OCI-LY7 (cell line): ENCODE data around the gene IL12RB2. TPM values are rescaled to one million over a fixed set of nuclear protein-coding genes. Genes with fewer than 3 reads are reported as not detected.

Source experiments
- BruUV-seq: library from RNA; stranded (reverse); fragments of 400-500 nt; replicated peaks from 2 replicates; lab custom pipeline; 2021; lab: Mats Ljungman, UMichigan
- CTCF ChIA-PET: fragments of 300-600 bp; sonication (Branson Sonifier 250); formaldehyde crosslinking; loops from one replicate; lab custom pipeline; 2022; ENCODE audit warnings: antibody characterized with exemption; ENCODE audit not compliant: unreplicated experiment; lab: Charles Lee
- POLR2A ChIA-PET: fragments of 300-600 bp; sonication (Branson Sonifier 250); formaldehyde crosslinking; loops from one replicate; lab custom pipeline; 2022; ENCODE audit warnings: antibody characterized with exemption; lab: Charles Lee
- DNase-seq: peaks from one replicate; pipeline ENCODE4 v3.0.0-alpha.2; 2015; ENCODE audit warnings: low spot score
- H2AFZ ChIP-seq: fragments of 200-600 bp; sonication (generic), shearing (Covaris generic); 2 replicates; pipeline ENCODE4 v1.6.1; 2014; ENCODE audit warnings: mild to moderate bottlenecking, antibody characterized with exemption, low read length, moderate library complexity
- H3K27ac ChIP-seq: fragments of 200-600 bp; sonication (generic); 2 replicates; pipeline ENCODE4 v1.5.1; 2014; ENCODE audit warnings: mixed run types, low read depth, mild to moderate bottlenecking, moderate library complexity, low read length, inconsistent platforms; ENCODE audit not compliant: poor library complexity, severe bottlenecking
- H3K36me3 ChIP-seq: fragments of 200-600 bp; sonication (generic); 2 replicates; pipeline ENCODE4 v1.6.1; 2014; ENCODE audit warnings: mild to moderate bottlenecking, antibody characterized with exemption, low read length, moderate library complexity, mixed read lengths; ENCODE audit not compliant: insufficient read depth
- H3K4me1 ChIP-seq: fragments of 200-600 bp; sonication (generic); 2 replicates; pipeline ENCODE4 v1.5.1; 2014; ENCODE audit warnings: mild to moderate bottlenecking, low read length; ENCODE audit not compliant: insufficient read depth, poor library complexity, severe bottlenecking
- H3K4me2 ChIP-seq: fragments of 200-600 bp; sonication (generic); 2 replicates; pipeline ENCODE4 v1.6.1; 2014; ENCODE audit warnings: mild to moderate bottlenecking, low read length
- H3K4me3 ChIP-seq: fragments of 200-600 bp; sonication (generic); 2 replicates; pipeline ENCODE4 v1.5.1; 2014; ENCODE audit warnings: mild to moderate bottlenecking, low read depth, low read length; ENCODE audit not compliant: poor library complexity, severe bottlenecking
- H3K79me2 ChIP-seq: fragments of 200-600 bp; sonication (generic); 2 replicates; pipeline ENCODE4 v1.6.1; 2016; ENCODE audit warnings: low read depth, mild to moderate bottlenecking, low read length, moderate library complexity, mixed read lengths; ENCODE audit not compliant: insufficient read depth
- H3K9me2 ChIP-seq: fragments of 200-600 bp; sonication (generic); 2 replicates; pipeline ENCODE4 v1.6.1; 2016; ENCODE audit warnings: mild to moderate bottlenecking, low read length, mixed read lengths; ENCODE audit not compliant: insufficient read depth
- H3K9me3 ChIP-seq: fragments of 200-600 bp; sonication (generic); 2 replicates; pipeline ENCODE4 v1.6.1; 2014; ENCODE audit warnings: mild to moderate bottlenecking, mixed run types, low read length, mixed read lengths
- H4K20me1 ChIP-seq: fragments of 200-600 bp; sonication (generic); 2 replicates; pipeline ENCODE4 v1.6.1; 2014; ENCODE audit warnings: mild to moderate bottlenecking, antibody characterized with exemption, low read length, moderate library complexity, mixed read lengths; ENCODE audit not compliant: insufficient read depth
- EZH2phosphoT487 ChIP-seq: fragments of 200-600 bp; sonication (generic); IDR thresholded peaks from 2 replicates; pipeline ENCODE4 v1.6.1; 2018; ENCODE audit warnings: low read depth, borderline replicate concordance, mild to moderate bottlenecking, mixed run types, antibody characterized with exemption, low read length, moderate library complexity, mixed read lengths
- intact Hi-C: fragments of 100-400 bp; cut with micrococcal nuclease; formaldehyde crosslinking; loops from one replicate; pipeline ENCODE4 v1.10.0; 2022; ENCODE audit not compliant: unreplicated experiment
- total RNA-seq, 2 experiments: library from RNA; depleted of rRNA in 1 of 2; stranded (reverse); fragments of >200 nt in 1 of 2; shearing (Covaris generic) in 1 of 2; gene quantifications; 2 replicates each; pipeline ENCODE4 v1.2.3, GENCODE V29; 2014 to 2022
- TF ChIP-seq, protein P1 (sequence below): fragments of 200-600 bp; sonication (generic); conservative IDR thresholded peaks from 2 replicates; pipeline ENCODE4 v1.5.1; 2014; ENCODE audit warnings: mild to moderate bottlenecking, antibody characterized with exemption, low read length, moderate library complexity, mixed read lengths

IL12RB2 gene
- total RNA-seq, 2 experiments from 2014 or later, result not detected

- no peaks in the 10 kb centered on the region for H3K79me2 ChIP-seq
- H2AFZ ChIP-seq, result no peak overlapping the region
- no TSS peak for BruUV-seq
Observed at GRCh38 chr1:67347688-67348472, 40.2 kb downstream of the IL12RB2 start.

GRCh38 chr1:67348586-67349252, 41.0 kb downstream of the IL12RB2 start:
- no peak overlapping the region for H3K4me3 ChIP-seq
- no peaks in the 10 kb centered on the region for H3K36me3 ChIP-seq
- no peaks in the 10 kb centered on the region for H3K9me2 ChIP-seq
- ChIA-PET POLR2A (no interaction called here), CTCF (no interaction called here)
- no peak overlapping the region for H3K27ac ChIP-seq
- H3K4me2 ChIP-seq, result no peak overlapping the region
- DNase-seq, result no peak
- TF ChIP-seq, protein P1, sequence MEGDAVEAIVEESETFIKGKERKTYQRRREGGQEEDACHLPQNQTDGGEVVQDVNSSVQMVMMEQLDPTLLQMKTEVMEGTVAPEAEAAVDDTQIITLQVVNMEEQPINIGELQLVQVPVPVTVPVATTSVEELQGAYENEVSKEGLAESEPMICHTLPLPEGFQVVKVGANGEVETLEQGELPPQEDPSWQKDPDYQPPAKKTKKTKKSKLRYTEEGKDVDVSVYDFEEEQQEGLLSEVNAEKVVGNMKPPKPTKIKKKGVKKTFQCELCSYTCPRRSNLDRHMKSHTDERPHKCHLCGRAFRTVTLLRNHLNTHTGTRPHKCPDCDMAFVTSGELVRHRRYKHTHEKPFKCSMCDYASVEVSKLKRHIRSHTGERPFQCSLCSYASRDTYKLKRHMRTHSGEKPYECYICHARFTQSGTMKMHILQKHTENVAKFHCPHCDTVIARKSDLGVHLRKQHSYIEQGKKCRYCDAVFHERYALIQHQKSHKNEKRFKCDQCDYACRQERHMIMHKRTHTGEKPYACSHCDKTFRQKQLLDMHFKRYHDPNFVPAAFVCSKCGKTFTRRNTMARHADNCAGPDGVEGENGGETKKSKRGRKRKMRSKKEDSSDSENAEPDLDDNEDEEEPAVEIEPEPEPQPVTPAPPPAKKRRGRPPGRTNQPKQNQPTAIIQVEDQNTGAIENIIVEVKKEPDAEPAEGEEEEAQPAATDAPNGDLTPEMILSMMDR, result no peak
- no peak for TF ChIP-seq EZH2phosphoT487
- H3K4me1 ChIP-seq, result no peaks in the 10 kb centered on the region
- no peaks in the 10 kb centered on the region for H4K20me1 ChIP-seq
- H3K9me3 ChIP-seq, result no peaks in the 10 kb centered on the region
- no peak overlapping the region for H2AFZ ChIP-seq
- intact Hi-C loops, result loop anchor here (10.0 kb wide), 1 partner anchor 114 kb away; no protein-coding TSS in a partner anchor
- BruUV-seq, result no TSS peak
- H3K79me2 ChIP-seq, result no peaks in the 10 kb centered on the region

More at GRCh38 chr1:67347688-67348472, 40.2 kb downstream of the IL12RB2 start:
- Histone ChIP-seq H3K9me3 (no peaks in the 10 kb centered on the region), H3K4me1 (no peaks in the 10 kb centered on the region), H3K27ac (no peak overlapping the region), H3K9me2 (no peaks in the 10 kb centered on the region), H3K4me3 (no peak overlapping the region), H3K4me2 (no peak overlapping the region), H4K20me1 (no peaks in the 10 kb centered on the region), H3K36me3 (no peaks in the 10 kb centered on the region)
- TF ChIP-seq, protein P1, result peak; percentile 91
- no peak for TF ChIP-seq EZH2phosphoT487
- POLR2A ChIA-PET, result interaction anchor here (0.8 kb wide), 2 partner anchors 41 to 143 kb away, joined by 3 read pairs; no protein-coding TSS in a partner anchor
- CTCF ChIA-PET, result interaction anchor here (1.3 kb wide), 1 partner anchor 153 kb away, joined by 3 read pairs; no protein-coding TSS in a partner anchor
- DNase-seq, result peak; percentile 55
- intact Hi-C loops, result loop anchor here (1.0 to 10.0 kb wide), 2 partner anchors 113 to 152 kb away; no protein-coding TSS in a partner anchor
